ENCODE data around the gene NACAD.

NACAD gene

DNA sequence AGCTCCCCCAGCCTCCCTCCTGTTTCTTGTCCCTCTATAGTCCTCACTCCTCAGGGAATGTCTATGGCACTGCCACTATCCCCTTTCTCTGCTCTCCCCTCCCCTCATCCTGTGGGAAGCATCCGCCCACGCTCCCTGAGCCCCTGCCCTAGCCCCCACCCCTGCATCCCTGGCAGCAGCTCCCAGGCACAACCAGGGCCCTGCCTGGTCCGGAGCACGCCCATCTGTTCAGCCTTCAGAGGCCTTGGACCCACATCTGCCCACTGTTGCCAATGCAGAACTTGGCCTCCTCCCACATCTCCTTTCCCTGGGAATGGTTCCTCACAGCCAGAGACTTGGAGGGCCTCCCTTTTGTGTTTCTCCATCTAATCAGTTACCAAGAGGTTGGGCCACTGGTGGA is 43.1 kb upstream of the NACAD start:
- in situ Hi-C loops (cut with HindIII; ENCODE audit: low sequenced_read_pairs): no loop called here
- H3K4me3 ChIP-seq (ENCODE audit: low read depth, low read length): no peak overlapping the region
- TF ChIP-seq, protein P1, sequence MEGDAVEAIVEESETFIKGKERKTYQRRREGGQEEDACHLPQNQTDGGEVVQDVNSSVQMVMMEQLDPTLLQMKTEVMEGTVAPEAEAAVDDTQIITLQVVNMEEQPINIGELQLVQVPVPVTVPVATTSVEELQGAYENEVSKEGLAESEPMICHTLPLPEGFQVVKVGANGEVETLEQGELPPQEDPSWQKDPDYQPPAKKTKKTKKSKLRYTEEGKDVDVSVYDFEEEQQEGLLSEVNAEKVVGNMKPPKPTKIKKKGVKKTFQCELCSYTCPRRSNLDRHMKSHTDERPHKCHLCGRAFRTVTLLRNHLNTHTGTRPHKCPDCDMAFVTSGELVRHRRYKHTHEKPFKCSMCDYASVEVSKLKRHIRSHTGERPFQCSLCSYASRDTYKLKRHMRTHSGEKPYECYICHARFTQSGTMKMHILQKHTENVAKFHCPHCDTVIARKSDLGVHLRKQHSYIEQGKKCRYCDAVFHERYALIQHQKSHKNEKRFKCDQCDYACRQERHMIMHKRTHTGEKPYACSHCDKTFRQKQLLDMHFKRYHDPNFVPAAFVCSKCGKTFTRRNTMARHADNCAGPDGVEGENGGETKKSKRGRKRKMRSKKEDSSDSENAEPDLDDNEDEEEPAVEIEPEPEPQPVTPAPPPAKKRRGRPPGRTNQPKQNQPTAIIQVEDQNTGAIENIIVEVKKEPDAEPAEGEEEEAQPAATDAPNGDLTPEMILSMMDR (IDR thresholded peaks at IDR 0.05; ENCODE audit: low read depth, low read length, missing control alignments): no peak
- DNase-seq (ENCODE audit: low read depth): no peak

DNA sequence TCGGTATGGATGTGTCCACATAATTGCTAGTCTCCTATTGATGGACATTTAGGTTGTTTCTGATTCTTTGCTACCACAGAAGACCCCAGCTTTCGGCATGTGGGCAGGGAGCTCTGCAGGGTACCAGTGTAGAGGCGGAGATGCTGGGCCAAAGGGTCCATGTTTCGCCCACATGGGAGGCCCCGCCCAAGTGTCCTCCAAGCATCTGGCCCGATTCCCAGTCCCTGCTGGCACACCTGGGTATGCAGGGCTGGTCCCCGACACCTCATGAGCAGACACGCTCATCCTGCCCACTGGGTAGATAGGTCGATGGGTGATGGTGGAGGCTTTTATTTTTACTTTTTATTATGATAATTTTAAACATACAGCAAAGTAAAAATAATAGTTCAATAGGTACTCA is 42.1 kb upstream of the NACAD start:
- in situ Hi-C loops (cut with HindIII; ENCODE audit: low sequenced_read_pairs): no loop called here
- TF ChIP-seq, protein P1 (IDR thresholded peaks at IDR 0.05; ENCODE audit: low read depth, low read length, missing control alignments): no peak
- H3K4me3 ChIP-seq (ENCODE audit: low read depth, low read length): no peak overlapping the region
- DNase-seq (ENCODE audit: low read depth): no peak

DNA sequence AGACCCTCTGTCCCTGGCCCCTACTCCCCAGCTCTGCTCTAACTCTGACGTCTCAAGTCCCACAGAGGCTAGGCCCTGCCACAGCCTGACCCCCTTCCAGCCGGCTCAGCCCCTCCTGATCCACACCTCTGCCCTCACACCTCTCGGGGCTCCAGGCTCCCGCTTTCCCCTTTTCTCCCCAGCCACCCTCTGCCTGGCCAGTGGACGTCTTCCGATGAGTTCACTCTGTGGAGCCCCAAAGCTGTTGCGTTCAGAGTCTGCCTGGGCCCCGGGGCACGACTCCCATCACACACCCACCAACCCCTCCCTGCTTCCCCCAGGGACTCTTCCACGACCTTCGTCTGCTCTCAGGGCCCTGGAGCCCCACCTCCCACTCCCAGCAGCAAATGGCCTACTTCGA is 41.1 kb upstream of the NACAD start:
- DNase-seq (ENCODE audit: low read depth): no peak
- TF ChIP-seq, protein P1 (IDR thresholded peaks at IDR 0.05; ENCODE audit: low read depth, low read length, missing control alignments): no peak
- H3K4me3 ChIP-seq (ENCODE audit: low read depth, low read length): no peak overlapping the region
- in situ Hi-C loops (cut with HindIII; ENCODE audit: low sequenced_read_pairs): no loop called here

DNA sequence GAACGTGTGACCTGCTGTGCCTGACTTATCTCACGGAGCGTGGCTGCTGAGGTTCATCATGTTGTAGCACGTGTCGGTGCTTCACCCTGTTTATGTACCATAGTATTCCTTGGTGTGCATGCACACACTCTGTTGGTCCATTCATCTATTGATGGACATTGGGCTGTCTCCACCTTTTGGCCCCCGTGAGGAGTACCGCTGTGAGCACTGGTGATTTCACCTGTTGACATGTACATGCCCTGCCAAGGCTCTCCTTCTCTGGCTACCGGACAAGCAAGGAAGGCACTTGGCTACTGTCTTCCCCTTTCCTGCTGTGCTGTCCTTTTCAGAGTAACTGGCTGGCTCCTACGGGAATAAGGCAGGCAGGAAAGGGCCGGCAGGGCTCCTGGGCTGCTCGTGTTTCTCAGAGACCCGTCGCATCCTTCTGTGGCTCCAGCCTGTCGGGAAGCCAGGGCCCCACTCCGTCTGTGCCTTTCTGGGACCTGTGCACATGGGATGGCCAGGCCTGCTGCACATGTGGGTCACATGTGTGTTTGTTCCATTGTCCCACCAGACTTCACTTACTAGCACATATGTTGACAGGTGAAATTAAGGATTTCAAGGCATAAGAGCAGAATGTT is 40.5 kb upstream of the NACAD start:
- DNase-seq (ENCODE audit: low read depth): no peak
- TF ChIP-seq, protein P1 (IDR thresholded peaks at IDR 0.05; ENCODE audit: low read depth, low read length, missing control alignments): no peak
- no peak overlapping the region for H3K4me3 ChIP-seq (ENCODE audit: low read depth, low read length)
- in situ Hi-C loops (cut with HindIII; ENCODE audit: low sequenced_read_pairs): no loop called here

DNA sequence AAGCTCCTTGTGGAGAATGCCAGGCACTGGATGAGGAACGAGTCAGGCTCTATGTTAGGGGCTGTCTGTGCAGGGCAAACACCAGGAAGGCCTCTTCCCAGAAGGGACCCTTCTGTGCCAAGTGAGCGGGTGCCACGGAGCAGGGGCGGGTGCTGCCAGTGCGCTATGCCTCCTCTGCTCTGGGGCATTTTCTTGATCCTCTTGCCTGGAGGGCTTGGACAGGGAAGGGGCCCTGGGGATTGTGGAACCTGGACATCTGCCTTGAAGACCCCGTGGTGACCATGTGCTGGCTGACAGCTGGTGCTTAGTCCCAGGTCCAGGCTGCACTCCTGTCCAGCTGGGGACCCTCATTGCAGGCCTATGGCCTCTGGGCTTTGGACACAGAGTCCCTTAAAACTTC is 38.2 kb upstream of the NACAD start:
- TF ChIP-seq, protein P1 (IDR thresholded peaks at IDR 0.05; ENCODE audit: low read depth, low read length, missing control alignments): no peak
- no peak overlapping the region for H3K4me3 ChIP-seq (ENCODE audit: low read depth, low read length)
- DNase-seq (ENCODE audit: low read depth): no peak
- in situ Hi-C loops (cut with HindIII; ENCODE audit: low sequenced_read_pairs): no loop called here

DNA sequence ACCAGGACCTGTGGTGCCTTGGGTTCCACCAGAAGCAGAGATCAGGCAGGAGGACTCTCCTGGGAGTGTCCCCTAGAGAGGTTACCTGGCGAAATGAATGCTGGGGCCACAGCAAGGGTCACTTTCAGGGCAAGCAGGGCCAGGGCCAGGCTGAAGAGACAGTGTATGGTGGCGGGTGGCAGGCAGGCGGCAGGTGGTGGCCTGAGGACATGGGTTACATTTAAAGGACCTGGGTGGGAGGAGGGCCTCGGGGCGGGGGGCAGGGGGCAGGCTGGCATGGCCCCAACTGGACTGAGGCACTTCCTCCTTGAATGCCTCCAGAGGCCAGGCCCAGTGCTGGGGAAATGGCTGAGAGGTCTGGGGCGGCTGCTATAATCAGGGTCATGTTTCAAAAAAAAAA is 37.4 kb upstream of the NACAD start:
- DNase-seq (ENCODE audit: low read depth): no peak
- TF ChIP-seq, protein P1 (IDR thresholded peaks at IDR 0.05; ENCODE audit: low read depth, low read length, missing control alignments): no peak
- no peak overlapping the region for H3K4me3 ChIP-seq (ENCODE audit: low read depth, low read length)
- in situ Hi-C loops (cut with HindIII; ENCODE audit: low sequenced_read_pairs): no loop called here

Data from astrocyte of the cerebellum (primary cell).